ENCODE measurements around the gene GIPC2. TPM values are rescaled to one million over a fixed set of nuclear protein-coding genes. Genes with fewer than 3 reads are reported as not detected.

GIPC2 gene
- total RNA-seq, 1 donor from 2014 or later: 1.6 TPM

GRCh38 chr1:78094639-78095038 is 48.9 kb downstream of the GIPC2 start:
- no peak overlapping the region for H3K4me3 ChIP-seq (ENCODE audit: low read depth, low read length)
- no peaks in the 10 kb centered on the region for H3K27me3 ChIP-seq (ENCODE audit: control insufficient read depth, insufficient read depth, low read length)
- DNase-seq (ENCODE audit: low read depth): no peak
- no peaks in the 10 kb centered on the region for H3K36me3 ChIP-seq (ENCODE audit: control insufficient read depth, insufficient read depth, low read length)
- no peak for TF ChIP-seq CTCF (IDR thresholded peaks at IDR 0.05; ENCODE audit: insufficient read depth, low read length, poor library complexity, severe bottlenecking)

DNA sequence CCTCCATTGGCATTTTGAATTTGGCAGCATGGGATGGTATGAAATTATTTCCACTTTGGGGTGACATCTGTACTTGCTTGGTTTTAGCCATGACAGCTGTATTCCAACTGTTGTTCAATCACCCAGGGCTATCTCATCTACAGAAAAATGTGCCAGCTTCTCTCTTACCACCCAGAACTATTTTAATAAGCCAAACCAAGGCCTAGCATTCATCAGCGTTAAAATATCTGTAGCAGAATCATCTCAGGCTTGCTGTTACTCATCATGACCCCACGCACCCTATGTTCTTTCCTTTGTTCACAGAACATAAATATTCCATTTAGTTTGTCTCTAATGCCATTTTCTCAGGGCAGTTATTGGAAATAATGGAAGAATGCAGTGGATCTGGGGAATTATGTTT is 49.8 kb downstream of the GIPC2 start:
- DNase-seq (ENCODE audit: low read depth): peak; percentile 21
- no peaks in the 10 kb centered on the region for H3K36me3 ChIP-seq (ENCODE audit: control insufficient read depth, insufficient read depth, low read length)
- no peak overlapping the region for H3K4me3 ChIP-seq (ENCODE audit: low read depth, low read length)
- H3K27me3 ChIP-seq (ENCODE audit: control insufficient read depth, insufficient read depth, low read length): no peaks in the 10 kb centered on the region
- no peak for TF ChIP-seq CTCF (IDR thresholded peaks at IDR 0.05; ENCODE audit: insufficient read depth, low read length, poor library complexity, severe bottlenecking)

DNA sequence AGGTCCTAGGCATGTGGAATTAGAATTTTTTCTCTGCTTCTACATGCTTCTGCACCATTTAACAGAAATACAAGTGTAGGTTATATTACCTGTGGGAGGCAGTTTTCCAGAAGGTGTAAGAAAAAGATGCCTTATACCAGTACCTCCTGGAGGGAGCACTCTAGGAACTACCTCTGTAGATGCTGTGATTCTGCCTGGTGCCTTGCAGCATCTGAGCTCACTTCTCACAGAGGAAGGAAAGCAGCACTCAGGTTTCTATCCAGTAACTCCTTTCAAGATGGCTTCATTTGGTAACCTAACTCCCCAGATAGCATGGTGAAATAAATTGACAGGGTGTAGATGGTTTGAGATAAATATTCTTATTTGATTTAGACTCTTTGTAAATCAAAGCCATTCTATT is 50.3 kb downstream of the GIPC2 start:
- Histone ChIP-seq H3K36me3 (ENCODE audit: control insufficient read depth, insufficient read depth, low read length) (no peaks in the 10 kb centered on the region), H3K27me3 (ENCODE audit: control insufficient read depth, insufficient read depth, low read length) (no peaks in the 10 kb centered on the region), H3K4me3 (ENCODE audit: low read depth, low read length) (no peak overlapping the region)
- no peak for DNase-seq (ENCODE audit: low read depth)
- no peak for TF ChIP-seq CTCF (IDR thresholded peaks at IDR 0.05; ENCODE audit: insufficient read depth, low read length, poor library complexity, severe bottlenecking)

- no peaks in the 10 kb centered on the region for H3K27me3 ChIP-seq (ENCODE audit: control insufficient read depth, insufficient read depth, low read length)
- no peak overlapping the region for H3K4me3 ChIP-seq (ENCODE audit: low read depth, low read length)
- DNase-seq (ENCODE audit: low read depth): no peak
- no peaks in the 10 kb centered on the region for H3K36me3 ChIP-seq (ENCODE audit: control insufficient read depth, insufficient read depth, low read length)
- no peak for TF ChIP-seq CTCF (IDR thresholded peaks at IDR 0.05; ENCODE audit: insufficient read depth, low read length, poor library complexity, severe bottlenecking)
Observed at GRCh38 chr1:78096976-78097375, 51.2 kb downstream of the GIPC2 start.

DNA sequence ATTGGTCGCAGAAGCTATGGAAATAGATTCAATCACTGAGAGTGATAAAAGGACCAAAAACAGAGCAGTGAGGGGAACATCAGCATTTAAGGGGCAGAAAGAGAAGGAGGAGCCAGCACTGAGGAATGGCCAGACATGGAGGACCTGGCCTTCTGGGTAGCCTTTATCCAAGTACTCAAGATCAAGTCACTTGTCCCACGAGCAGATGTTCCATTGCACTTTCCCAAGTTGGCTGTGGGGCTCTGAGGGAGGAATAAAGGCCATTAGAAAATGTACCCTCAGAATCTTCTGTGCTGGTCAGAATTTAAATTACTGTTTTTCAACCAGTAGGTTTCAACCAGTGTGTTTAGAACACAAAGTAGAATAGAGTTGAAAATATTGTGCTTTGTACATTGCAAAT is 55.3 kb downstream of the GIPC2 start:
- no peak for DNase-seq (ENCODE audit: low read depth)
- Histone ChIP-seq H3K36me3 (ENCODE audit: control insufficient read depth, insufficient read depth, low read length) (no peaks in the 10 kb centered on the region), H3K27me3 (ENCODE audit: control insufficient read depth, insufficient read depth, low read length) (no peaks in the 10 kb centered on the region), H3K4me3 (ENCODE audit: low read depth, low read length) (no peak overlapping the region)
- no peak for TF ChIP-seq CTCF (IDR thresholded peaks at IDR 0.05; ENCODE audit: insufficient read depth, low read length, poor library complexity, severe bottlenecking)

GRCh38 chr1:78101514-78101913 is 55.7 kb downstream of the GIPC2 start:
- no peak for TF ChIP-seq CTCF (IDR thresholded peaks at IDR 0.05; ENCODE audit: insufficient read depth, low read length, poor library complexity, severe bottlenecking)
- Histone ChIP-seq H3K27me3 (ENCODE audit: control insufficient read depth, insufficient read depth, low read length) (no peaks in the 10 kb centered on the region), H3K4me3 (ENCODE audit: low read depth, low read length) (no peak overlapping the region), H3K36me3 (ENCODE audit: control insufficient read depth, insufficient read depth, low read length) (no peaks in the 10 kb centered on the region)
- DNase-seq (ENCODE audit: low read depth): peak; percentile 79
